Stomach (tissue), 9 donors: ENCODE data around the gene MCC. TPM values are rescaled to one million over a fixed set of nuclear protein-coding genes. Genes with fewer than 3 reads are reported as not detected.

Experiments
- DNase-seq, 2 donors: peaks; one replicate each; pipeline versions ENCODE4 v3.0.0 to v3.0.0-alpha.2; 2013 to 2019
- H3K27ac ChIP-seq, 5 donors: fragments of 200-600 bp in 4 of 5; sonication (generic) in 4 of 5; one replicate each; pipeline ENCODE4 v1.5.1; 2013 to 2019; ENCODE audit warnings: mild to moderate bottlenecking in 1 of 5, moderate library complexity in 1 of 5
- H3K27me3 ChIP-seq, 3 donors: fragments of 200-600 bp; sonication (generic); one replicate each; pipeline ENCODE4 v1.5.1; 2017 to 2019; ENCODE audit warnings: mixed run types in 1 of 3
- H3K36me3 ChIP-seq, 4 donors: fragments of 200-600 bp; sonication (generic); 1 replicate in 3 of 4; 2 replicates in 1 of 4; pipeline ENCODE4 v1.5.1; 2016 to 2019
- H3K4me1 ChIP-seq, 4 donors: fragments of 200-600 bp; sonication (generic); one replicate each; pipeline ENCODE4 v1.5.1; 2016 to 2019
- H3K4me3 ChIP-seq, 4 donors: fragments of 200-600 bp; sonication (generic) in 3 of 4; one replicate each; pipeline ENCODE4 v1.5.1; 2016 to 2019; ENCODE audit warnings: mild to moderate bottlenecking in 1 of 4
- H3K9me3 ChIP-seq, 4 donors: fragments of 200-600 bp; sonication (generic); one replicate each; pipeline ENCODE4 v1.5.1; 2016 to 2019
- EP300 ChIP-seq: sonication (generic); formaldehyde crosslinking; IDR thresholded peaks from one replicate; pipeline ENCODE4 v1.6.1; 2017; ENCODE audit warnings: antibody characterized with exemption
- POLR2A ChIP-seq, 4 donors: fragments of 450-650 bp; IDR thresholded peaks; one replicate each; pipeline ENCODE4 v1.6.1; 2016; ENCODE audit warnings: antibody characterized with exemption in 4 of 4, control low read depth in 2 of 4, mild to moderate bottlenecking in 1 of 4, moderate library complexity in 1 of 4
- POLR2AphosphoS5 ChIP-seq, 3 donors: sonication (generic); formaldehyde crosslinking; IDR thresholded peaks; one replicate each; pipeline ENCODE4 v1.6.1; 2016; ENCODE audit warnings: antibody characterized with exemption in 3 of 3
- WGBS, 5 donors: extraction: QIAGEN DNeasy Blood & Tissue Kit in 3 of 5; methylation state at CpG; one replicate each; pipeline versions ENCODE4 v1.1.5 to v1.1.7; 2013 to 2018; 5-methylcytosine and 5-hydroxymethylcytosine counted together
- intact Hi-C: fragments of 100-400 bp; cut with DNase I; formaldehyde crosslinking; loops from one replicate; pipeline ENCODE4 v1.15.1; 2023; ENCODE audit warnings: low total_unique reads
- polyA plus RNA-seq, 3 donors: library from polyadenylated mRNA; stranded (reverse); fragments of 200-250 nt; gene quantifications; one replicate each; pipeline ENCODE4 v1.2.3, GENCODE V29; 2013
- total RNA-seq, 5 donors: library from RNA; depleted of rRNA; stranded (reverse); fragments of >200 nt; gene quantifications; one replicate each; pipeline versions ENCODE4 v1.1.0 to v1.2.3, GENCODE V29; 2014 to 2016
- TF ChIP-seq, protein P1 (sequence below), 7 experiments: fragments of 450-650 bp in 4 of 7; fragments of 200-600 bp in 3 of 7; sonication (generic) in 3 of 7; IDR thresholded peaks; one replicate each; pipeline ENCODE4 v1.5.1; 2016 to 2019; ENCODE audit warnings: antibody characterized with exemption in 7 of 7, control low read depth in 2 of 7, mild to moderate bottlenecking in 1 of 7
- donor health status: healthy with polysubstance abuse.
- donor health status: Bipolar disorder and iron deficiency.
- donor health status: healthy.

Gene MCC
- total and polyA plus RNA-seq, 8 donors, result 3.8 to 35.1 (median 8.9) TPM

DNA sequence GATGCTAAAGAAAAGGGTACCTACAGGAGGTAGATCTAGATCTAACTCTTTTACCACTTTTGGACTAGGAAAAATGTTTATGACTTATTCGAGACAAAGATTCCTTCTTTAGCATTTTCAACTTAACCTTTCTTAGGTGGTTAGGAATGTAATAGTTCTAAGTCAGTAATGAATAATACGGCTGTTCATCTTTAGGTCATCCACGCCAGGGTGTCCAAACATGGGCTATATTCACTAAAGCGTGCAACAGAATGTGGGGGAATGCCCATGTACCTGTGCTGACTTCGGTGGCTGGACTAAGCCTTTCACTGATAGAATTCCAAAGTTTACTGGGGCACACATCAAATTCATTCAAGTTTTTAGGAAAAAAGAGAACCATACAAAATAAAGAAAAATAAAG lies 218.2 kb downstream of the MCC start:
- no peaks in the 10 kb centered on the region for H3K9me3 ChIP-seq
- intact Hi-C loops, result no loop called here
- peaks cover 4 to 26% (median 7%) of the 10 kb centered on the region in 4 donors for H3K4me1 ChIP-seq
- 92 to 97% (median 94%) methylated on average over 5 of the region's 5 CpGs for WGBS, 5 donors
- no peak overlapping the region for H3K27ac ChIP-seq
- H3K27me3 ChIP-seq, result no peaks in the 10 kb centered on the region
- TF ChIP-seq POLR2AphosphoS5 (IDR thresholded peaks at IDR 0.05), result no peak
- TF ChIP-seq EP300, result no peak
- TF ChIP-seq, protein P1, sequence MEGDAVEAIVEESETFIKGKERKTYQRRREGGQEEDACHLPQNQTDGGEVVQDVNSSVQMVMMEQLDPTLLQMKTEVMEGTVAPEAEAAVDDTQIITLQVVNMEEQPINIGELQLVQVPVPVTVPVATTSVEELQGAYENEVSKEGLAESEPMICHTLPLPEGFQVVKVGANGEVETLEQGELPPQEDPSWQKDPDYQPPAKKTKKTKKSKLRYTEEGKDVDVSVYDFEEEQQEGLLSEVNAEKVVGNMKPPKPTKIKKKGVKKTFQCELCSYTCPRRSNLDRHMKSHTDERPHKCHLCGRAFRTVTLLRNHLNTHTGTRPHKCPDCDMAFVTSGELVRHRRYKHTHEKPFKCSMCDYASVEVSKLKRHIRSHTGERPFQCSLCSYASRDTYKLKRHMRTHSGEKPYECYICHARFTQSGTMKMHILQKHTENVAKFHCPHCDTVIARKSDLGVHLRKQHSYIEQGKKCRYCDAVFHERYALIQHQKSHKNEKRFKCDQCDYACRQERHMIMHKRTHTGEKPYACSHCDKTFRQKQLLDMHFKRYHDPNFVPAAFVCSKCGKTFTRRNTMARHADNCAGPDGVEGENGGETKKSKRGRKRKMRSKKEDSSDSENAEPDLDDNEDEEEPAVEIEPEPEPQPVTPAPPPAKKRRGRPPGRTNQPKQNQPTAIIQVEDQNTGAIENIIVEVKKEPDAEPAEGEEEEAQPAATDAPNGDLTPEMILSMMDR (IDR thresholded peaks at IDR 0.05), result no peak
- no peak for TF ChIP-seq POLR2A (IDR thresholded peaks at IDR 0.05)
- no peak overlapping the region for H3K4me3 ChIP-seq
- DNase-seq, result no peak
- H3K36me3 ChIP-seq, result no peaks in the 10 kb centered on the region

DNA sequence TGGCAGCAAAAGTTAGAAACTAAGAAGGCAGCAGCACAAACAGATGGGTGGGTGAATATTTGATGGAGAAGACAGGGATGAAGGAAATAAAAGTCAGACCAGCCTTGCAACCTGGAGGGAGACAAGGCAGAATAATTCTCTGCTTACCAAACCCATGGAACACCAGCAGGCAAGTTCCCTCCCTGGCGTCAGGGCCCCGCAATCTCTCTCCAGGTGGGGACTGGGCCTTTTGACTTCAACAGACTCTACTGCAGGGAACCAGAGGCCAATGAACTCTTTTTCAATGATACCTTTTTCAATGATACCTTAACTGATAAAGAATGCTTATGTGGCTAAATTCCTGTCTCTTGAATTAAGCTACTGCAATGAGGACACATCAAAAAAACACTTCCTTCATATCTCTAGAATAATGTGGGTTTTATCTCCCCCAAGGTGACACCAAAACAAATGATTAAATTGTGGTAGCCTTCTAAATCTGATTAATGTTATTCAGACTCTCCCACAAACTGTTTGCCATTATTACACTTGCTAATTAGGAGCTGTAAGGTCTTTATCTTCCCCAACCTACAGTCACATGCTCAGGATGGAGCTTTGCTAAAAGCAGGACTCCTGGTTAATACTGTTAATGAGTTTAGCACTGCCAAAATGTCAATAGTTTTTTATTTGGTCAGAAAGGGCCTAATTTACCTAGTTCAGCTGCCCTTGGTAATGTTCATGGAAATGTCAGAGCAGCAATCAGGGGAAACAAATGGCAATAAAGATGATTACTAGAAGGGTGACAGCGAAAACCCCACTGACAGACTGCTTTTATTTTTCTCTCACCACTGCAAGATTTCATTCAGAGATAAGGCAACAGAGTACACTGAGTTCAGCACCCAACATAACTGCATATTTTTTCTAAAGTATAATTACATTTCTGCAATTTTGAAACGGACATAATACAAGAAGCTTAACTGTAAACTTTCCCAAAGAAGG lies 218.9 kb downstream of the MCC start:
- WGBS, 5 donors, result 69 to 79% (median 76%) methylated on average over 4 of the region's 4 CpGs
- no peak overlapping the region for H3K4me3 ChIP-seq
- peaks cover 3 to 23% (median 6%) of the 10 kb centered on the region in 4 donors for H3K4me1 ChIP-seq
- H3K36me3 ChIP-seq, result no peaks in the 10 kb centered on the region
- H3K9me3 ChIP-seq, result no peaks in the 10 kb centered on the region
- no peaks in the 10 kb centered on the region for H3K27me3 ChIP-seq
- TF ChIP-seq, protein P1 (IDR thresholded peaks at IDR 0.05), result no peak
- TF ChIP-seq EP300, result no peak
- TF ChIP-seq POLR2A (IDR thresholded peaks at IDR 0.05), result no peak
- TF ChIP-seq POLR2AphosphoS5 (IDR thresholded peaks at IDR 0.05), result no peak
- DNase-seq, result no peak
- intact Hi-C loops, result no loop called here
- no peak overlapping the region for H3K27ac ChIP-seq

DNA sequence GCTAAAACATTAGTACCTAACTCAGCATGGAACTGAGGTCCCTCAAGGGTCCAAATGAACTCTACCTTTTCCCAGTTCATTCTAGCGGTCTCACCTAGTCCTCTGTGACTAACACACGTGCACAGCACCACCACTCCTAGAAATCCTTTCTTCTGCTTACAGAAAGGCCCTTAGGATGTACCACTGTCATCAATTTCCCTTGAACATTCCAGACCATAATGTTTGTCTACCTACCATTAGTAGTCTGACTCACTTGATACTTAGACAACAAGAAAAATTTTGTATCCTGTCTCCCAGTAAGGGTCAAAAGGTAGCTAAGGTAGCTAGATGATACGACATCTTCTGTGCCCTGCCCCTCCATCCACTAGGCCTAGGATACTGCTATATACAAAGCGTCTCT lies 220.0 kb downstream of the MCC start:
- no peaks in the 10 kb centered on the region for H3K27me3 ChIP-seq
- intact Hi-C loops, result no loop called here
- H3K9me3 ChIP-seq, result no peaks in the 10 kb centered on the region
- H3K4me1 ChIP-seq, result peaks cover 3 to 29% (median 6%) of the 10 kb centered on the region in 4 donors
- H3K36me3 ChIP-seq, result no peaks in the 10 kb centered on the region
- H3K27ac ChIP-seq, result no peak overlapping the region
- DNase-seq, result no peak
- WGBS, 5 donors, result 84 to 95% (median 93%) methylated on average over 4 of the region's 4 CpGs
- TF ChIP-seq EP300, result no peak
- no peak for TF ChIP-seq POLR2AphosphoS5 (IDR thresholded peaks at IDR 0.05)
- TF ChIP-seq, protein P1 (IDR thresholded peaks at IDR 0.05), result no peak
- no peak for TF ChIP-seq POLR2A (IDR thresholded peaks at IDR 0.05)
- H3K4me3 ChIP-seq, result no peak overlapping the region

DNA sequence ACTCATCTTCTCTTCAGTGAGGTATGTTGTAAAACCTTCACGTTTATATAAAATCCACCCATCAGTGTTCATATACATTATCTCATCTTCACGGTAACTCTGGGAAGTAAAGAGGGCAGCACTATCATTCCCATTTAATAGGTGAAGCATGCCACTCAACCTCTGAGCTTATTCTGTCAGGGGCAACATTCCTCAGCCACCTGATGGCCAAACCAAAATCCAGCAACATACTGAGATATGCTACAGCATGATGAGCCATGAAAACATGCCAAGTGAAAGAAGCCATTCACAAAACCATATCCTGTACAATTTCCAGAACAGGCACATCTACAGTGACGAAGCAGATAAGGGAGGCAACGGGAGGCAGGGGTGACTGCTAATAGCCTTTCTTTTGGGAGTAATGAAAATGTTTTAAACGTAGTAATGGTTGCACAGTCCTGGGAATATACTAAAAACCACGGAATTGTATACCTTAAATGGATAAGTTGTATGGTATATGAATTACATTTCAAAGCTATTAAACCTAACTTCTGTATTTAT lies 220.8 kb downstream of the MCC start:
- H3K9me3 ChIP-seq, result no peaks in the 10 kb centered on the region
- TF ChIP-seq POLR2AphosphoS5 (IDR thresholded peaks at IDR 0.05) (no peak), POLR2A (IDR thresholded peaks at IDR 0.05) (no peak), EP300 (no peak)
- TF ChIP-seq, protein P1 (IDR thresholded peaks at IDR 0.05), result no peak
- H3K27ac ChIP-seq, result no peak overlapping the region
- H3K27me3 ChIP-seq, result no peaks in the 10 kb centered on the region
- no peak for DNase-seq
- no peak overlapping the region for H3K4me3 ChIP-seq
- peaks cover 3 to 29% (median 5%) of the 10 kb centered on the region in 4 donors for H3K4me1 ChIP-seq
- no peaks in the 10 kb centered on the region for H3K36me3 ChIP-seq
- intact Hi-C loops, result no loop called here
- WGBS, 5 donors, result 77 to 93% (median 83%) methylated on average over 6 of the region's 6 CpGs
